IMR-90 (cell line): ENCODE results near the gene ACVR1B. TPM values are rescaled to one million over a fixed set of nuclear protein-coding genes. Genes with fewer than 3 reads are reported as not detected.

Source experiments
- ATAC-seq: fragments of 200-7000 bp; cut with Tn5 transposase; 2 replicates; pipeline ENCODE4 v1.9.1; 2020; ENCODE audit warnings: low read depth, mild to moderate bottlenecking, moderate library complexity
- BruUV-seq: library from RNA; stranded (reverse); fragments of 400-500 nt; replicated peaks from 2 replicates; lab custom pipeline; 2021; lab: Mats Ljungman, UMichigan
- CTCF ChIA-PET: fragments of 300-600 bp; formaldehyde crosslinking; extraction: SDS; loops from one replicate; lab custom pipeline; 2021; ENCODE audit warnings: antibody characterized with exemption; lab: Yijun Ruan, JAX
- POLR2A ChIA-PET: fragments of 300-600 bp; sonication (Branson Sonifier 250); formaldehyde crosslinking; loops from one replicate; lab custom pipeline; 2022; ENCODE audit warnings: antibody characterized with exemption; ENCODE audit not compliant: unreplicated experiment; lab: Charles Lee
- DNase-seq: peaks from one replicate; pipeline ENCODE4 v3.0.0; 2013
- H2AFZ ChIP-seq: replicated peaks from 2 replicates; pipeline ENCODE3; 2013; ENCODE audit warnings: low read length, mild to moderate bottlenecking; ENCODE audit not compliant: poor library complexity
- H2AK5ac ChIP-seq: 2 replicates; pipeline ENCODE4 v1.6.1; 2013; ENCODE audit warnings: low read depth, low read length, inconsistent platforms
- H2AK9ac ChIP-seq: replicated peaks from 2 replicates; pipeline ENCODE3; 2013; ENCODE audit warnings: mild to moderate bottlenecking, low read depth, low read length, moderate library complexity; ENCODE audit not compliant: poor library complexity
- H2BK120ac ChIP-seq: 2 replicates; pipeline ENCODE4 v1.6.1; 2013; ENCODE audit warnings: low read depth, low read length, inconsistent platforms
- H2BK15ac ChIP-seq: 3 replicates; pipeline ENCODE4 v1.6.1; 2013; ENCODE audit warnings: low read depth, low read length, inconsistent platforms
- H2BK20ac ChIP-seq: 2 replicates; pipeline ENCODE4 v1.6.1; 2013; ENCODE audit warnings: low read depth, mild to moderate bottlenecking, inconsistent platforms, low read length, moderate library complexity
- H2BK5ac ChIP-seq: 2 replicates; pipeline ENCODE4 v1.6.1; 2013; ENCODE audit warnings: mild to moderate bottlenecking, low read depth, low read length, inconsistent platforms; ENCODE audit not compliant: poor library complexity, severe bottlenecking
- H3K14ac ChIP-seq: replicated peaks from 2 replicates; pipeline ENCODE4 v1.6.1; 2013; ENCODE audit warnings: low read depth, low read length, inconsistent platforms
- H3K18ac ChIP-seq: 2 replicates; pipeline ENCODE4 v1.6.1; 2013; ENCODE audit warnings: low read depth, low read length, control low read depth
- H3K23ac ChIP-seq: 2 replicates; pipeline ENCODE4 v1.6.1; 2013; ENCODE audit warnings: low read depth, low read length, inconsistent platforms
- H3K27ac ChIP-seq: 2 replicates; pipeline ENCODE4 v1.5.1; 2013; ENCODE audit warnings: mild to moderate bottlenecking, control low read depth, low read length; ENCODE audit not compliant: insufficient read depth
- H3K27me3 ChIP-seq: 2 replicates; pipeline ENCODE4 v1.6.1; 2013; ENCODE audit warnings: low read length; ENCODE audit not compliant: control insufficient read depth, insufficient read depth
- H3K36me3 ChIP-seq: 2 replicates; pipeline ENCODE4 v1.6.1; 2013; ENCODE audit warnings: low read length, mixed read lengths; ENCODE audit not compliant: control insufficient read depth, insufficient read depth
- H3K4ac ChIP-seq: 2 replicates; pipeline ENCODE4 v1.6.1; 2013; ENCODE audit warnings: low read depth, low read length, inconsistent platforms
- H3K4me1 ChIP-seq: 2 replicates; pipeline ENCODE4 v1.6.1; 2013; ENCODE audit warnings: low read length, mixed read lengths; ENCODE audit not compliant: control insufficient read depth, insufficient read depth
- H3K4me2 ChIP-seq: 2 replicates; pipeline ENCODE4 v1.6.1; 2013; ENCODE audit warnings: low read depth, mild to moderate bottlenecking, control low read depth, low read length, moderate library complexity
- H3K4me3 ChIP-seq: 2 replicates; pipeline ENCODE4 v1.5.1; 2013; ENCODE audit warnings: low read depth, mild to moderate bottlenecking, control low read depth, low read length, moderate library complexity; ENCODE audit not compliant: insufficient read depth
- H3K56ac ChIP-seq: 2 replicates; pipeline ENCODE4 v1.6.1; 2013; ENCODE audit warnings: low read length, inconsistent platforms; ENCODE audit not compliant: insufficient read depth; ENCODE audit errors: extremely low read depth
- H3K79me1 ChIP-seq, 2 experiments: 2 replicates each; pipeline ENCODE4 v1.6.1; 2013; ENCODE audit warnings: low read length in 2 of 2, inconsistent platforms in 1 of 2, low read depth in 1 of 2
- H3K9ac ChIP-seq: 2 replicates; pipeline ENCODE4 v1.6.1; 2013; ENCODE audit warnings: low read depth, low read length, control low read depth
- H3K9me1 ChIP-seq: 2 replicates; pipeline ENCODE4 v1.6.1; 2013; ENCODE audit warnings: low read length, inconsistent platforms; ENCODE audit not compliant: insufficient read depth
- H3K9me3 ChIP-seq: 2 replicates; pipeline ENCODE4 v1.6.1; 2013; ENCODE audit warnings: low read length; ENCODE audit not compliant: control insufficient read depth, insufficient read depth
- H4K20me1 ChIP-seq: 2 replicates; pipeline ENCODE4 v1.6.1; 2013; ENCODE audit warnings: low read length, inconsistent platforms; ENCODE audit not compliant: insufficient read depth
- H4K5ac ChIP-seq: 2 replicates; pipeline ENCODE4 v1.6.1; 2013; ENCODE audit warnings: mild to moderate bottlenecking, low read depth, low read length, control low read depth
- H4K8ac ChIP-seq, 2 experiments: 2 replicates each; pipeline ENCODE4 v1.6.1; 2013; ENCODE audit warnings: low read depth in 2 of 2, low read length in 2 of 2, control low read depth in 1 of 2, inconsistent platforms in 1 of 2
- H4K91ac ChIP-seq: 2 replicates; pipeline ENCODE4 v1.6.1; 2013; ENCODE audit warnings: low read depth, low read length, inconsistent platforms; ENCODE audit not compliant: insufficient read depth
- CTCF ChIP-seq: conservative IDR thresholded peaks from 2 replicates; pipeline ENCODE4 v1.5.1; 2012; ENCODE audit warnings: mild to moderate bottlenecking, low read depth, low read length, improper control_type of control experiment
- WGBS, 2 experiments: methylation state at CpG; one replicate each; pipeline versions ENCODE4 v1.1.5 to v1.1.7; 2013; ENCODE audit warnings: missing lambda C conversion rate in 2 of 2; ENCODE audit not compliant: insufficient read length in 1 of 2; ENCODE audit errors: extremely low coverage in 2 of 2; 5-methylcytosine and 5-hydroxymethylcytosine counted together
- dilution Hi-C: fragments of 300-500 bp; cut with HindIII; formaldehyde crosslinking; loops from one replicate; pipeline ENCODE4 v1.14.3; 2018; ENCODE audit warnings: low sequenced_read_pairs; ENCODE audit not compliant: unreplicated experiment
- in situ Hi-C: fragments of 300-500 bp; cut with MboI; formaldehyde crosslinking; loops from 3 replicates; pipeline ENCODE4 v1.14.3; 2019; ENCODE audit warnings: low sequenced_read_pairs, inconsistent platforms, mixed read lengths
- intact Hi-C: fragments of 100-400 bp; cut with micrococcal nuclease; formaldehyde crosslinking; loops from 2 replicates; pipeline ENCODE4 v1.10.0; 2022
- polyA plus RNA-seq, 3 experiments: library from polyadenylated mRNA; depleted of rRNA; stranded (reverse); fragments of >200 nt; gene quantifications; 2 replicates each; pipeline ENCODE4 v1.2.3, GENCODE V29; 2012; ENCODE audit warnings: low replicate concordance in 1 of 3
- total RNA-seq: library from RNA; depleted of rRNA; stranded (reverse); fragments of >200 nt; gene quantifications from 2 replicates; pipeline ENCODE4 v1.2.3, GENCODE V29; 2012

Gene ACVR1B
- total and polyA plus RNA-seq, 2 of the 4 experiments (the other 2 are of a cell fraction) = 5.7 to 13.6 TPM

- TF ChIP-seq CTCF = no peak
- H3K4me3 ChIP-seq = no peak overlapping the region
- no peak overlapping the region for H3K56ac ChIP-seq
- dilution Hi-C loops (no loop called here), intact Hi-C loops (no loop called here), in situ Hi-C loops (no loop called here)
- no peak overlapping the region for H3K14ac ChIP-seq
- H3K4me1 ChIP-seq = peaks cover 19% of the 10 kb centered on the region
- H3K27me3 ChIP-seq = no peaks in the 10 kb centered on the region
- H3K18ac ChIP-seq = no peak overlapping the region
- H3K9me3 ChIP-seq = no peaks in the 10 kb centered on the region
- H4K8ac ChIP-seq = no peak overlapping the region
- H3K9me1 ChIP-seq = peaks cover 23% of the 10 kb centered on the region
- 93% methylated on average over 5 of the region's 10 CpGs; no CpG with 5 or more reads in 1 of the 2 experiments for WGBS, 2 experiments
- H2BK15ac ChIP-seq = no peak overlapping the region
- no peak overlapping the region; the same call in 1 of the 2 replicates for H2AK5ac ChIP-seq
- peaks cover 8% of the 10 kb centered on the region; the same call in 1 of the 2 replicates for H3K36me3 ChIP-seq
- H4K20me1 ChIP-seq = no peaks in the 10 kb centered on the region
- H4K91ac ChIP-seq = no peak overlapping the region
- no peak overlapping the region for H3K4me2 ChIP-seq
- CTCF ChIA-PET = interaction anchor here (0.8 kb wide), 1 partner anchor 76 kb away, joined by 3 read pairs; no protein-coding TSS in a partner anchor
- H2BK20ac ChIP-seq = no peak overlapping the region
- no peak for ATAC-seq
- H2BK120ac ChIP-seq = no peak overlapping the region
- POLR2A ChIA-PET = no interaction called here
- no peak overlapping the region for H2AK9ac ChIP-seq
- no peak overlapping the region for H3K27ac ChIP-seq
- peaks cover 0 to 12% of the 10 kb centered on the region in 2 experiments; a peak in 2 of 4 replicates for H3K79me1 ChIP-seq
- H3K4ac ChIP-seq = peak overlapping the region; percentile 8; the same call in 1 of the 2 replicates
- no TSS peak for BruUV-seq
- DNase-seq = no peak
- no peak overlapping the region for H3K9ac ChIP-seq
- H2AFZ ChIP-seq = no peak overlapping the region
- no peak overlapping the region for H2BK5ac ChIP-seq
- H4K5ac ChIP-seq = no peak overlapping the region
- no peak overlapping the region for H3K23ac ChIP-seq
Observed at GRCh38 chr12:51917041-51917590, 34.4 kb upstream of the ACVR1B start.
